Nephron progenitor cell (in vitro differentiated cells): ENCODE data around the gene TMEM14B.

ENCODE experiments used
- DNase-seq: peaks from one replicate; pipeline ENCODE4 v3.0.0; 2021
- H3K27ac Mint-ChIP-seq: 2 replicates; pipeline ENCODE4 v1.8.0; 2021; ENCODE audit warnings: mild to moderate bottlenecking, moderate library complexity, mixed read lengths
- H3K27me3 Mint-ChIP-seq: 2 replicates; pipeline ENCODE4 v1.8.0; 2021; ENCODE audit warnings: mild to moderate bottlenecking, low read depth, mixed read lengths; ENCODE audit not compliant: poor library complexity
- H3K36me3 Mint-ChIP-seq: 2 replicates; pipeline ENCODE4 v1.8.0; 2021; ENCODE audit warnings: low read depth, mixed read lengths
- H3K4me1 Mint-ChIP-seq: 2 replicates; pipeline ENCODE4 v1.8.0; 2021; ENCODE audit warnings: mixed read lengths
- H3K4me3 Mint-ChIP-seq: 2 replicates; pipeline ENCODE4 v1.8.0; 2021; ENCODE audit warnings: mild to moderate bottlenecking, moderate library complexity, mixed read lengths
- H3K9me3 Mint-ChIP-seq: 2 replicates; pipeline ENCODE4 v1.8.0; 2021; ENCODE audit warnings: mild to moderate bottlenecking, moderate library complexity, mixed read lengths
- CTCF ChIP-seq: fragments of 200-600 bp; sonication (generic); IDR thresholded peaks from 2 replicates; pipeline ENCODE4 v1.5.0; 2021; ENCODE audit warnings: antibody characterized with exemption

TMEM14B gene

GRCh38 chr6:10721850-10722569, 25.6 kb upstream of the TMEM14B start:
- Mint-ChIP-seq H3K4me3 (peak overlapping the region; percentile 97), H3K4me1 (peaks cover 46% of the 10 kb centered on the region), H3K36me3 (peaks cover 22% of the 10 kb centered on the region), H3K27ac (peak overlapping the region; percentile 99), H3K27me3 (no peaks in the 10 kb centered on the region), H3K9me3 (peaks cover 15% of the 10 kb centered on the region)
- no peak for TF ChIP-seq CTCF
- no peak for DNase-seq

GRCh38 chr6:10722570-10722819, 25.1 kb upstream of the TMEM14B start:
- peaks cover 27% of the 10 kb centered on the region for H3K36me3 Mint-ChIP-seq
- peaks cover 50% of the 10 kb centered on the region for H3K4me1 Mint-ChIP-seq
- peak overlapping the region; percentile 99 for H3K27ac Mint-ChIP-seq
- DNase-seq, result no peak
- peak overlapping the region; percentile 97 for H3K4me3 Mint-ChIP-seq
- H3K9me3 Mint-ChIP-seq, result peaks cover 15% of the 10 kb centered on the region
- peaks cover 3% of the 10 kb centered on the region for H3K27me3 Mint-ChIP-seq
- no peak for TF ChIP-seq CTCF

GRCh38 chr6:10722820-10723566, 24.6 kb upstream of the TMEM14B start, which contains the start of gene TMEM14C:
TMEM14C (plus strand) TSS chr6:10723070; CDS start chr6:10724614, 1,544 bp downstream.
- peaks cover 15% of the 10 kb centered on the region for H3K9me3 Mint-ChIP-seq
- DNase-seq, result peak; percentile 99
- H3K4me1 Mint-ChIP-seq, result peaks cover 51% of the 10 kb centered on the region
- peak within 1 kb of the TSS; percentile 99 for H3K27ac Mint-ChIP-seq
- peaks cover 32% of the 10 kb centered on the region for H3K36me3 Mint-ChIP-seq
- H3K4me3 Mint-ChIP-seq, result peak within 1 kb of the TSS; percentile 97
- peaks cover 3% of the 10 kb centered on the region for H3K27me3 Mint-ChIP-seq
- TF ChIP-seq CTCF, result no peak

DNA sequence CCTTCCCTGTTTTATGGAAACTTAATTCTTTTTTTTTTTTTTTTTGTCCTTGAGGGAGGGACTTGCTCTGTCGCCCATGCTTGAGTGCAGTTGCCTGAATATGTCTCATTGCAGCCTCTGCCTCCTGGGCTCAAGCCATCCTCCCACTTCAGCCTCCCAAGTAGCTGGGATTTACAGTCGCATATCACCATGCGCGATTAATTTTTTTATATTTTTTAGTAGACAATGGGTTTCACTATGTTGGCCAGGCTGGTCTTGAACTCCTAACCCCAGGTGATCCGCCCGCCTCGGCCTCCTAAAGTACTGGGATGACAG, 24.1 kb upstream of the TMEM14B start:
- Mint-ChIP-seq H3K27me3 (peaks cover 3% of the 10 kb centered on the region), H3K9me3 (peaks cover 13% of the 10 kb centered on the region), H3K4me1 (peaks cover 55% of the 10 kb centered on the region), H3K36me3 (peaks cover 37% of the 10 kb centered on the region), H3K27ac (peak overlapping the region; percentile 99), H3K4me3 (peak overlapping the region; percentile 97)
- DNase-seq, result peak; percentile 8
- TF ChIP-seq CTCF, result no peak

DNA sequence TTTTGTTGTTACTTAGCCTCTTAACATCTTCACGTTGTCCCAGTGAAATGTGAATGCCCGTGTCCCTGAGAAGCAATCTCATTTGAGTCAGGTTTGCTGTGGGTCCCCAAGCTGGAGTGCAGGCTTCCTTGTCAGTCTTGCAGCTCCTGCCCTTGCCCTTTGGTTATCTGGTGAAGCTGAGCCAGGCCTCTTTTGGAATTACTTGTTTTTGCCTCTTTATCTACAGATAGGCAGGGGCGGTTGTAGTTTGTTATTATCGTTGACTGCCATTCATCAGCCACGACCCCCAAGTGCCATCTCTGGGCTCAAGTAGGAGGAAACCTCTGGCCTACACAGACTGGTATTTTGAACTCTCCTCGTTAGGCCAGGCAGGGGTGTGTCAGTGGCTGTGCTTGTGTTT, 22.6 kb upstream of the TMEM14B start:
- Mint-ChIP-seq H3K4me3 (peak overlapping the region; percentile 97), H3K4me1 (peaks cover 59% of the 10 kb centered on the region), H3K27me3 (peaks cover 3% of the 10 kb centered on the region), H3K27ac (peak overlapping the region; percentile 78), H3K9me3 (peaks cover 5% of the 10 kb centered on the region), H3K36me3 (peaks cover 40% of the 10 kb centered on the region)
- no peak for DNase-seq
- no peak for TF ChIP-seq CTCF

- Mint-ChIP-seq H3K4me3 (peak overlapping the region; percentile 40), H3K9me3 (peaks cover 5% of the 10 kb centered on the region), H3K27me3 (peaks cover 3% of the 10 kb centered on the region), H3K27ac (peak overlapping the region; percentile 78), H3K36me3 (peaks cover 47% of the 10 kb centered on the region), H3K4me1 (peaks cover 65% of the 10 kb centered on the region)
- TF ChIP-seq CTCF, result no peak
- no peak for DNase-seq
These were observed 21.9 kb upstream of the TMEM14B start for GRCh38 chr6:10725716-10726115.
